GM12872 (cell line): Measurements from ENCODE around the gene PLPPR5.

Source experiments
- TF ChIP-seq, protein P1 (sequence below): IDR thresholded peaks from 3 replicates; pipeline ENCODE4 v1.5.1; 2011; ENCODE audit warnings: low read depth, mild to moderate bottlenecking, low read length, moderate library complexity; ENCODE audit not compliant: insufficient read depth

PLPPR5 gene

DNA sequence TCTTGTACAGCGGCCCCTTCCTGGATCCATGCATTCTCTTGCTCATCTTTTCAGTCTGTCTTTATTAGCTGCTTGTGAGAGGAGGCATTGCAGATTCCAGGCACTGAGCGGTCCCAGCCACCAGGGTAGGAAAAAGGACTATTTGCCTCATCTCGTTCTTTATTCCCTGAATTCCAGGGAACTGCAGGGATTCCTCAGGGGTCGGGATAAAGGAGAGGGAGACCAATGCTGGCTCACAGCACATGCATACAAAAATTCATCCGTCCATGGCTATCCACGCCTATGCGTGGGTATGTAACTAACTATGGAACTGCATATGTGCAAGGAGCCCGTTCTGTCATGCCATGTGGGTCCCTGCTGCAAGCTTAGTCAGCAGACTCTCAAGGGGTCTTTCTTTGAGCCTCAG lies 879 bp upstream of the PLPPR5 start:
- TF ChIP-seq, protein P1, sequence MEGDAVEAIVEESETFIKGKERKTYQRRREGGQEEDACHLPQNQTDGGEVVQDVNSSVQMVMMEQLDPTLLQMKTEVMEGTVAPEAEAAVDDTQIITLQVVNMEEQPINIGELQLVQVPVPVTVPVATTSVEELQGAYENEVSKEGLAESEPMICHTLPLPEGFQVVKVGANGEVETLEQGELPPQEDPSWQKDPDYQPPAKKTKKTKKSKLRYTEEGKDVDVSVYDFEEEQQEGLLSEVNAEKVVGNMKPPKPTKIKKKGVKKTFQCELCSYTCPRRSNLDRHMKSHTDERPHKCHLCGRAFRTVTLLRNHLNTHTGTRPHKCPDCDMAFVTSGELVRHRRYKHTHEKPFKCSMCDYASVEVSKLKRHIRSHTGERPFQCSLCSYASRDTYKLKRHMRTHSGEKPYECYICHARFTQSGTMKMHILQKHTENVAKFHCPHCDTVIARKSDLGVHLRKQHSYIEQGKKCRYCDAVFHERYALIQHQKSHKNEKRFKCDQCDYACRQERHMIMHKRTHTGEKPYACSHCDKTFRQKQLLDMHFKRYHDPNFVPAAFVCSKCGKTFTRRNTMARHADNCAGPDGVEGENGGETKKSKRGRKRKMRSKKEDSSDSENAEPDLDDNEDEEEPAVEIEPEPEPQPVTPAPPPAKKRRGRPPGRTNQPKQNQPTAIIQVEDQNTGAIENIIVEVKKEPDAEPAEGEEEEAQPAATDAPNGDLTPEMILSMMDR, result no peak

DNA sequence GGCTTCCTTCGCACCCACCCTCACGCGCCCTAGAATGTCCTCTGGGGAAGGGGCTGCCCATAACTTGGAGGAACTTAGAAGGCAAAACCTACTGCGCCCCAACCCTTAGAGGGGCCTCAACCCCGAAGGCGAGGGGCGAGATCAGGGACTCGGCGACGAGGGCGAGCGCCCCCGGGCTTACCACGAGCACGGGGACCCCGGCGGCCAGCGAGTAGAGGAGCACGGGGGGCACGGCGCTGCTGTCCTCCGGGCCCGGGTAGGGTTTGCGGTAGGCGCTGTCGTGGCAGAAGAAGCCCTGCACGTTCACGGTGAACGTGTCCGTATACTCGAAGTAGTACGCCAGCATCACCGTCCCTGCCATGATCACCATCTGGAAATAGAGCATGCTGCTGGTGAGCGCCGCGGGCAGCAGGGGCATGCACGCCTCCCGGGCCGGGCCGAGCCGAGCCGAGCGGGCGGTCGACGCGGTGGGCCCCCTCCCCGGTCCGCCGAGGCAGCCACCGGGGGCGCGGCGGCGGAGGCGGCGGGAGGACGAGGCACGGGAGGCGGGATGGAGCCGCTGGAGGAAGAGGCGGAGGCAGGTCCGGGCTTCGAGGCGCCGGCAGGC lies 304 bp downstream of the PLPPR5 start:
- TF ChIP-seq, protein P1, result no peak

DNA sequence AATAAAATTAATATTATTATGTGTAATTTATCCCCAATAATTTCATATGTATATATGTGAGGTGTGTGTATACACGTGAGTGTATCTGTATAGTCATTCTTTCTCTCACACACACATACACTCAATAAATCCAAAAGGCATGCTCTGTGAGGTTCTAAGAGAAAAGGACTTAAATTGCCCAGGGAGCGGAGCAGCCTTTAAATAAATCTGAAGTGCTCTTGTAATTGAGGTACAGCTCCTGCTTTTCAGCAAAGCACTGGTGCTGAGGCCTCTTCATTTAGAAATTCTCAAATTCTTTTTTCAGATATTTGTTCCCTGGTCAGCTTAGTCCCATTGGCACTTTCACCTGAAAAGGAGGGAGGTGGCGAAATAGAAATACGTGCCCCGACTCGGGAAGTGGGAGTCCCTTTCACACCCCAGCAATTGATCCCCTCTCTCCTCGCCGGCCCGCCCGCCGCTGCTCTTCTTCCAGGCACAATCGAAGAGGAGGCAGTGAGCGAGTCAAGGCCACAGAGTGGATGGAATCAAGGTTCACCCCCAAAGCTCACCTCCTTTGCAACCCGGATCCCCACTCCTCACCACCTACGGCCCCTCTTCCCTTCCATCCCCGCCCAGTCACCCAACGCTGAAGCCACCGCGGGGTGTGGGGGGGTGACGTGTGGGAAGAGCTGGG lies 944 bp downstream of the PLPPR5 start:
- TF ChIP-seq, protein P1, result no peak

DNA sequence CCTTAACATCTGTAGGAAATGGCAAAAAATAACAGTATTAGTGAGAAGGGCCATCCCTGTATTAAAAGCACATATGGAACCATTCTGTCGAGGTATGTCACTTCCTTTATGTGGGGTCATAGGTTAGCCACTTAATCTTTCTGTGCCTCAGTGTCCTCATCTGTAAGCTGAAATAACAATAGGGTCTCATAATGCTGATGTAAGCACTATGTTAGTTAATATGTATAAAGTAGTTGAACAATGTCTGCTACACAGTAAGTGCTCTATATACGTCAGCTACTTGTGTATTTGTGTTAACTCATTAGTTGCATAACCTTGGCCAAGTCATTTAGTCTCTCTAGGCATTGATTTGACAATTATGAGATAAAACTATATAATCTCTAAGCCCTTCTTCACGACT lies 11.8 kb downstream of the PLPPR5 start:
- TF ChIP-seq, protein P1, result no peak

DNA sequence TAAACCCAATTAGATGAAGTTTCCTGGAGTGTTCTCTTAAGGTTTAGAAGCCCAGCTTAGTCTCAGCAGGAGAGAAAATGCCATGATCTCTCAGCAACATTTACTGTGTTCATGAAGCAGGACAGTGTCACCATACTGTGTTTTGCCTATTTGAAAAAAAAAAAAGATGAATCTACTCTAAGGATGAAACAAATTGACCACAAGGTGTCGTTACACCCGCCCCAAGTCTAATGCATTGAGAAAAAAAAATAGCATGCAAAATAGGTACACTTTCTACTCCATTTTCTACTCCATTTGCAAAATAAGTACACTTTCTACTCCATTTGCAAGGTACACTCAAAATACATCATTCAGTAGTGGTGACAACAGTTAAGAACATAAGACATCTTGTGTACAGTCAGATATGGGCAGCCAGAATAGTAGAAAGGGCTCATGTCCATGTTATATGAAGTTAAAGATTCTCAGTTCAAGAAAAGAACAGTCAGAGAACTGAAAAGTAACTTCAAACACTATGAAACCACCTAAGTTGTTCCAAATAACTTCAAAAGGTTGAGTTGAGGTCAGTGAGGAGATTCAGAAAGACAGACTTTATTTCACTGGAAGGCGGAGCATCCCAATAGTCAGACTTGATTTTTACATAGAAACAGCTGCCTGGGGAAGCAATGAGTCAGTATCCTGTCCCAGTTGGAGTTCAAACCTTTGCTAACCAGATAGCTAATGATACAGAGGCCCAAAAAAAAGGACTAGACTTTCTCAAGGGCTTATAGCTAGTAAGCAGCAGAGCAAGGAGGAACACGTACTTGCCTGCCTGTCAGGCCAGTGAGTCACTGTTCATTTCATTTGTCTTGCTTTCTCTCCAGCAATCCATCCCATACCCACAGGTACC lies 13.3 kb downstream of the PLPPR5 start:
- TF ChIP-seq, protein P1, result peak; percentile 42; the same call in 2 of the 3 replicates

DNA sequence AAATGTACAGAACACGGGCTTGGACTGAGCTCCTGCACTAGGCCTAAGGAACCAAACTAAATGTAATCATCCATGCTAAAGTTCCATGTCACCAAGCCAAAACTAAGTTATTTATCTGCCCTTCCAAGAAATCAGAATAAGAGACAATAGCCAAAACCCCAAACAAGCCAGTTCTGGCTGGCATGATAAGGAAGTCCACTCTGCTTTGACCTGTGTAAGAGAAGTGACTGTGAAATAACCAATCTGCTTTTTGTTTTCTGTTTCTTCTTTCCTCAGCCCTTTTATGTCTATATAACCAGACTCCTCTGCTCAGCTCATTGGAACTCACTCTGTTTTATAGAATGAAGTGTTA lies 15.1 kb downstream of the PLPPR5 start:
- TF ChIP-seq, protein P1, result no peak

DNA sequence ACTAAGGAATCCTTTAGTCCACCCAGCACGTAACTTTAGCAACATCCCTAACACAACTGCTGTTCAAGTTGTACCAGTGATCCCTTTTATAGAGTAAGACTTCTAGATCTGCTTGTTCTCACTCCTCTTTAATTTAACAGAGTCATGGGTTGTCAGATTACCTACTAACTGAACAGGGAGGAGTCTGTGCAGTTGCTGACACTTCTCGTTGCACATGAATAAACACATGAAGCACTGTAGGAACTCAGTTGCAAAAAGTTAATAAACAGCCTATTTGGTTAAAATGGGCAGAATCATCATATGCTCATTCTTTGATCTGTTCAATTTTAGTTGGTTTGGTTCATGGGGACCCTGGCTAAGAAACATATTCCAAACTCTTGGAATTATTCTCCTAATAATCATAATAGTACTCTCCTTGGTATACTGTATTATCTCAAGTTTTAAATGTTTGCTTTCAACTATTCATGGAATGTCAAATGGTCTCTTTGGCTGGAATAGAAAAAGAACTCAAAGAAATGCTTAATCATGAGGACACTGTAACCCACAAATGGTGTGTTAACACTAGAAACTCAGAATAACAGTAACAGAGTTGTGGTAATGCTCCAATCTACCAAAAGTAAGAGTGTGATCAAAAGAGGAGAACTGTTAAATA lies 15.6 kb downstream of the PLPPR5 start:
- TF ChIP-seq, protein P1, result no peak
